Neural progenitor cell (in vitro differentiated cells): ENCODE data around the gene CDK18. TPM values are rescaled to one million over a fixed set of nuclear protein-coding genes. Genes with fewer than 3 reads are reported as not detected.

Experiments used
- DNase-seq: peaks from one replicate; pipeline ENCODE4 v3.0.0-alpha.2; 2016; ENCODE audit warnings: low spot score
- H2AFZ ChIP-seq: fragments of 200-600 bp; sonication (generic); replicated peaks from 2 replicates; pipeline ENCODE4 v1.6.1; 2016; ENCODE audit warnings: antibody characterized with exemption
- H3F3A ChIP-seq: fragments of 200-600 bp; sonication (generic); 2 replicates; pipeline ENCODE4 v1.6.1; 2016; ENCODE audit warnings: antibody characterized with exemption, low read depth
- H3K27ac ChIP-seq: fragments of 200-600 bp; sonication (generic); 2 replicates; pipeline ENCODE4 v1.5.1; 2016; ENCODE audit warnings: mild to moderate bottlenecking
- H3K27me3 ChIP-seq: fragments of 200-600 bp; sonication (generic); 2 replicates; pipeline ENCODE4 v1.6.1; 2016; ENCODE audit warnings: mild to moderate bottlenecking, moderate library complexity
- H3K36me3 ChIP-seq: fragments of 200-600 bp; sonication (generic); 2 replicates; pipeline ENCODE4 v1.5.1; 2016
- H3K4me1 ChIP-seq: fragments of 200-600 bp; sonication (generic); 2 replicates; pipeline ENCODE4 v1.6.1; 2016; ENCODE audit warnings: mixed run types
- H3K4me2 ChIP-seq: fragments of 200-600 bp; sonication (generic); 2 replicates; pipeline ENCODE4 v1.6.1; 2016
- H3K4me3 ChIP-seq: fragments of 200-600 bp; sonication (generic); 2 replicates; pipeline ENCODE4 v1.5.1; 2016
- H3K79me2 ChIP-seq: fragments of 200-600 bp; sonication (generic); 2 replicates; pipeline ENCODE4 v1.6.1; 2016; ENCODE audit warnings: low read depth
- H3K9ac ChIP-seq: fragments of 200-600 bp; sonication (generic); 2 replicates; pipeline ENCODE4 v1.6.1; 2016
- H3K9me3 ChIP-seq: fragments of 200-600 bp; sonication (generic); 2 replicates; pipeline ENCODE4 v1.5.1; 2016; ENCODE audit warnings: low read depth
- H4K20me1 ChIP-seq: fragments of 200-600 bp; sonication (generic); 2 replicates; pipeline ENCODE4 v1.6.1; 2016; ENCODE audit warnings: low read depth
- H3K27ac Mint-ChIP-seq: 3 replicates; pipeline ENCODE4 v1.8.0; 2021; ENCODE audit warnings: mixed read lengths
- H3K27me3 Mint-ChIP-seq: 2 replicates; pipeline ENCODE4 v1.8.0; 2022; ENCODE audit warnings: low read depth, mild to moderate bottlenecking, inconsistent platforms, moderate library complexity, mixed read lengths; ENCODE audit not compliant: insufficient read depth
- H3K36me3 Mint-ChIP-seq: 3 replicates; pipeline ENCODE4 v1.8.0; 2021; ENCODE audit warnings: mixed read lengths
- H3K4me1 Mint-ChIP-seq: 3 replicates; pipeline ENCODE4 v1.8.0; 2021; ENCODE audit warnings: mixed read lengths
- H3K4me3 Mint-ChIP-seq: 3 replicates; pipeline ENCODE4 v1.8.0; 2021; ENCODE audit warnings: mild to moderate bottlenecking, moderate library complexity, mixed read lengths
- H3K9me3 Mint-ChIP-seq: 3 replicates; pipeline ENCODE4 v1.8.0; 2020; ENCODE audit warnings: mixed read lengths
- CTCF ChIP-seq: fragments of 200-600 bp; sonication (generic); IDR thresholded peaks from 2 replicates; pipeline ENCODE4 v1.5.1; 2017; ENCODE audit warnings: antibody characterized with exemption, mild to moderate bottlenecking
- EZH2 ChIP-seq: fragments of 200-600 bp; sonication (generic); IDR thresholded peaks from 2 replicates; pipeline ENCODE4 v1.6.1; 2017; ENCODE audit warnings: antibody characterized with exemption, mild to moderate bottlenecking, moderate library complexity
- EZH2phosphoT487 ChIP-seq: fragments of 200-600 bp; sonication (generic); IDR thresholded peaks from 2 replicates; pipeline ENCODE4 v1.6.1; 2017; ENCODE audit warnings: antibody characterized with exemption
- total RNA-seq: library from RNA; depleted of rRNA; stranded (reverse); fragments of >200 nt; gene quantifications from 2 replicates; pipeline ENCODE4 v1.2.3, GENCODE V29; 2015; ENCODE audit warnings: low replicate concordance

The CDK18 gene
- total RNA-seq, 1 donor from 2014 or later: 14.1 TPM

- Histone ChIP-seq H3F3A (no peaks in the 10 kb centered on the region), H3K4me2 (peak overlapping the region; percentile 26), H3K79me2 (no peaks in the 10 kb centered on the region), H3K4me3 (no peak overlapping the region), H2AFZ (no peak overlapping the region), H3K9ac (no peak overlapping the region), H3K9me3 (no peaks in the 10 kb centered on the region), H3K27ac (no peak overlapping the region), H3K36me3 (no peaks in the 10 kb centered on the region), H4K20me1 (no peaks in the 10 kb centered on the region), H3K27me3 (peaks cover 30% of the 10 kb centered on the region), H3K4me1 (peaks cover 10% of the 10 kb centered on the region)
- DNase-seq: no peak
- Mint-ChIP-seq H3K9me3 (no peaks in the 10 kb centered on the region), H3K36me3 (no peaks in the 10 kb centered on the region), H3K4me1 (peaks cover 25% of the 10 kb centered on the region), H3K27ac (no peak overlapping the region), H3K4me3 (no peak overlapping the region), H3K27me3 (peaks cover 12% of the 10 kb centered on the region)
- TF ChIP-seq EZH2 (no peak), CTCF (no peak), EZH2phosphoT487 (no peak)
These were observed 75.9 kb downstream of the CDK18 start for GRCh38 chr1:205580140-205580922.

GRCh38 chr1:205580923-205581180, 76.4 kb downstream of the CDK18 start:
- H3K36me3 Mint-ChIP-seq: no peaks in the 10 kb centered on the region
- H3K27me3 ChIP-seq: peaks cover 26% of the 10 kb centered on the region
- no peaks in the 10 kb centered on the region for H3K79me2 ChIP-seq
- H3K27me3 Mint-ChIP-seq: peaks cover 12% of the 10 kb centered on the region
- H3K9me3 ChIP-seq: no peaks in the 10 kb centered on the region
- H3K4me1 Mint-ChIP-seq: peaks cover 25% of the 10 kb centered on the region
- no peak overlapping the region for H3K4me2 ChIP-seq
- no peak overlapping the region for H2AFZ ChIP-seq
- no peaks in the 10 kb centered on the region for H3K9me3 Mint-ChIP-seq
- H3K9ac ChIP-seq: no peak overlapping the region
- no peaks in the 10 kb centered on the region for H3F3A ChIP-seq
- H4K20me1 ChIP-seq: no peaks in the 10 kb centered on the region
- H3K4me1 ChIP-seq: peaks cover 10% of the 10 kb centered on the region
- no peak for DNase-seq
- H3K4me3 ChIP-seq: no peak overlapping the region
- no peak overlapping the region for H3K4me3 Mint-ChIP-seq
- no peak overlapping the region for H3K27ac ChIP-seq
- H3K36me3 ChIP-seq: no peaks in the 10 kb centered on the region
- TF ChIP-seq EZH2 (no peak), EZH2phosphoT487 (no peak), CTCF (no peak)
- no peak overlapping the region for H3K27ac Mint-ChIP-seq

GRCh38 chr1:205581321-205581980, 77.0 kb downstream of the CDK18 start:
- no peak for TF ChIP-seq EZH2phosphoT487
- no peak for TF ChIP-seq EZH2
- TF ChIP-seq CTCF: no peak
- no peak overlapping the region for H3K9ac ChIP-seq

More at GRCh38 chr1:205581321-205581980, 77.0 kb downstream of the CDK18 start:
- DNase-seq: no peak
- Histone ChIP-seq H3K4me2 (no peak overlapping the region), H3K27ac (no peak overlapping the region), H3K9me3 (no peaks in the 10 kb centered on the region), H3K79me2 (no peaks in the 10 kb centered on the region), H3K36me3 (no peaks in the 10 kb centered on the region), H3K4me1 (peaks cover 10% of the 10 kb centered on the region), H3F3A (no peaks in the 10 kb centered on the region), H3K27me3 (peaks cover 23% of the 10 kb centered on the region), H2AFZ (no peak overlapping the region), H4K20me1 (no peaks in the 10 kb centered on the region), H3K4me3 (no peak overlapping the region)
- H3K9me3 Mint-ChIP-seq: no peaks in the 10 kb centered on the region
- H3K27me3 Mint-ChIP-seq: peaks cover 12% of the 10 kb centered on the region
- no peak overlapping the region for H3K27ac Mint-ChIP-seq
- peaks cover 25% of the 10 kb centered on the region for H3K4me1 Mint-ChIP-seq
- no peak overlapping the region for H3K4me3 Mint-ChIP-seq
- no peaks in the 10 kb centered on the region for H3K36me3 Mint-ChIP-seq
